CD4-positive, alpha-beta memory T cell (primary cell): ENCODE data around the gene ITGBL1. TPM values are rescaled to one million over a fixed set of nuclear protein-coding genes. Genes with fewer than 3 reads are reported as not detected.

ENCODE experiments used
- CTCF ChIA-PET: fragments of 350-600 bp; sonication (Branson Sonifier 250); formaldehyde crosslinking; loops from one replicate; lab custom pipeline; 2021; ENCODE audit warnings: inconsistent platforms; ENCODE audit not compliant: partially characterized antibody; lab: Charles Lee
- POLR2A ChIA-PET: fragments of 350-600 bp; sonication (Branson Sonifier 250); formaldehyde crosslinking; loops from one replicate; lab custom pipeline; 2021; ENCODE audit not compliant: partially characterized antibody; lab: Charles Lee
- DNase-seq, 5 donors: peaks; one replicate each; pipeline versions ENCODE4 v3.0.0 to v3.0.0-alpha.2; 2020 to 2022; ENCODE audit warnings: mixed read lengths in 1 of 5
- H3K27ac ChIP-seq: one replicate; pipeline ENCODE4 v1.7.0; 2013; ENCODE audit warnings: low read depth, low read length
- H3K27me3 ChIP-seq: 2 replicates; pipeline ENCODE4 v1.7.0; 2013; ENCODE audit warnings: mild to moderate bottlenecking, low read length, moderate library complexity; ENCODE audit not compliant: insufficient read depth
- H3K36me3 ChIP-seq: 2 replicates; pipeline ENCODE4 v1.7.0; 2013; ENCODE audit warnings: mild to moderate bottlenecking, low read length, moderate library complexity; ENCODE audit not compliant: insufficient read depth
- H3K4me1 ChIP-seq: 2 replicates; pipeline ENCODE4 v1.7.0; 2013; ENCODE audit warnings: mild to moderate bottlenecking, low read length, moderate library complexity; ENCODE audit not compliant: insufficient read depth
- H3K4me3 ChIP-seq, 2 donors: one replicate each; pipeline ENCODE4 v1.7.0; 2013; ENCODE audit warnings: low read length in 2 of 2, mild to moderate bottlenecking in 1 of 2
- H3K9me3 ChIP-seq, 2 donors: one replicate each; pipeline ENCODE4 v1.7.0; 2013; ENCODE audit warnings: low read length in 2 of 2, control low read depth in 1 of 2; ENCODE audit not compliant: control insufficient read depth in 1 of 2
- H3K27ac Mint-ChIP-seq, 7 donors: one replicate each; pipeline ENCODE4 v1.8.0; 2020 to 2021; ENCODE audit warnings: mixed read lengths in 7 of 7, mild to moderate bottlenecking in 6 of 7, inconsistent platforms in 3 of 7, moderate library complexity in 3 of 7
- H3K27me3 Mint-ChIP-seq, 2 donors: one replicate each; pipeline ENCODE4 v1.8.0; 2020 to 2021; ENCODE audit warnings: mixed read lengths in 2 of 2
- H3K36me3 Mint-ChIP-seq, 2 donors: one replicate each; pipeline ENCODE4 v1.8.0; 2020 to 2021; ENCODE audit warnings: mixed read lengths in 2 of 2, inconsistent platforms in 1 of 2, mild to moderate bottlenecking in 1 of 2
- H3K4me1 Mint-ChIP-seq, 4 donors: one replicate each; pipeline ENCODE4 v1.8.0; 2020 to 2021; ENCODE audit warnings: mixed read lengths in 4 of 4, mild to moderate bottlenecking in 1 of 4
- H3K4me3 Mint-ChIP-seq, 8 donors: one replicate each; pipeline ENCODE4 v1.8.0; 2020 to 2021; ENCODE audit warnings: mixed read lengths in 8 of 8, mild to moderate bottlenecking in 7 of 8, moderate library complexity in 6 of 8, inconsistent platforms in 3 of 8
- H3K9me3 Mint-ChIP-seq, 8 donors: one replicate each; pipeline ENCODE4 v1.8.0; 2020 to 2021; ENCODE audit warnings: mixed read lengths in 8 of 8, mild to moderate bottlenecking in 5 of 8, inconsistent platforms in 3 of 8, moderate library complexity in 1 of 8
- intact Hi-C: fragments of 100-400 bp; cut with micrococcal nuclease; formaldehyde crosslinking; loops from one replicate; pipeline ENCODE4 v1.15.1; 2023
- polyA plus RNA-seq, 2 donors: library from polyadenylated mRNA; unstranded; fragments of 300-500 nt; fragmentation: Illumina TruSeq; gene quantifications; one replicate each; pipeline ENCODE4 v1.2.3, GENCODE V29; 2021
- total RNA-seq, 2 experiments: library from RNA; stranded (reverse); gene quantifications; one replicate each; pipeline ENCODE4 v1.2.3, GENCODE V29; 2021

The ITGBL1 gene
- total RNA-seq, result not detected
- polyA plus RNA-seq, result not detected

GRCh38 chr13:101452519-101453485, at the start of gene ITGBL1:
Gene ITGBL1, plus strand, starts transcription at chr13:101452675. Its CDS starts 159 bp downstream, at chr13:101452834.
- Mint-ChIP-seq H3K9me3 (peaks cover 0 to 2% (median 0%) of the 10 kb centered on the region in 8 donors), H3K27ac (peak within 1 kb of the TSS in 1 of 7 donors; percentile 82), H3K4me1 (peaks cover 3 to 14% (median 4%) of the 10 kb centered on the region in 4 donors), H3K36me3 (no peaks in the 10 kb centered on the region), H3K4me3 (peak within 1 kb of the TSS; percentile 12 to 69 (median 60)), H3K27me3 (peaks cover 19 to 30% of the 10 kb centered on the region in 2 donors)
- no peak within 1 kb of the TSS for H3K27ac ChIP-seq
- DNase-seq, result no peak
- no peaks in the 10 kb centered on the region for H3K36me3 ChIP-seq
- H3K4me1 ChIP-seq, result no peaks in the 10 kb centered on the region
- CTCF ChIA-PET, result no interaction called here
- H3K27me3 ChIP-seq, result no peaks in the 10 kb centered on the region
- POLR2A ChIA-PET, result no interaction called here
- intact Hi-C loops, result no loop called here
- H3K4me3 ChIP-seq, result no peak within 1 kb of the TSS
- H3K9me3 ChIP-seq, result no peaks in the 10 kb centered on the region

GRCh38 chr13:101406791-101407190, 45.7 kb upstream of the ITGBL1 start:
- no peak overlapping the region for H3K4me3 ChIP-seq
- H3K4me1 ChIP-seq, result no peaks in the 10 kb centered on the region
- intact Hi-C loops, result no loop called here
- H3K36me3 ChIP-seq, result no peaks in the 10 kb centered on the region
- H3K4me3 Mint-ChIP-seq, result no peak overlapping the region
- H3K27me3 ChIP-seq, result no peaks in the 10 kb centered on the region
- H3K4me1 Mint-ChIP-seq, result no peaks in the 10 kb centered on the region
- no peak overlapping the region for H3K27ac ChIP-seq
- H3K9me3 ChIP-seq, result no peaks in the 10 kb centered on the region
- H3K27ac Mint-ChIP-seq, result no peak overlapping the region
- no peak for DNase-seq
- ChIA-PET POLR2A (no interaction called here), CTCF (no interaction called here)
- H3K27me3 Mint-ChIP-seq, result peaks cover 7 to 9% of the 10 kb centered on the region in 2 donors
- H3K9me3 Mint-ChIP-seq, result peaks cover 0 to 3% (median 0%) of the 10 kb centered on the region in 8 donors
- no peaks in the 10 kb centered on the region for H3K36me3 Mint-ChIP-seq

- H3K27ac ChIP-seq, result no peak overlapping the region
- H3K27me3 ChIP-seq, result no peaks in the 10 kb centered on the region
- ChIA-PET CTCF (no interaction called here), POLR2A (no interaction called here)
- Mint-ChIP-seq H3K9me3 (peaks cover 0 to 3% (median 0%) of the 10 kb centered on the region in 8 donors), H3K27me3 (peaks cover 7 to 15% of the 10 kb centered on the region in 2 donors), H3K4me3 (no peak overlapping the region), H3K4me1 (no peaks in the 10 kb centered on the region), H3K27ac (no peak overlapping the region), H3K36me3 (no peaks in the 10 kb centered on the region)
- DNase-seq, result peak in 1 of 5 donors; percentile 28
- no peaks in the 10 kb centered on the region for H3K36me3 ChIP-seq
- no peak overlapping the region for H3K4me3 ChIP-seq
- no peaks in the 10 kb centered on the region for H3K9me3 ChIP-seq
- no peaks in the 10 kb centered on the region for H3K4me1 ChIP-seq
- intact Hi-C loops, result no loop called here
Observed at GRCh38 chr13:101408154-101408553, 44.3 kb upstream of the ITGBL1 start.

- Histone ChIP-seq H3K27ac (no peak overlapping the region), H3K36me3 (no peaks in the 10 kb centered on the region), H3K4me1 (no peaks in the 10 kb centered on the region), H3K4me3 (no peak overlapping the region), H3K9me3 (no peaks in the 10 kb centered on the region), H3K27me3 (no peaks in the 10 kb centered on the region)
- peaks cover 8 to 16% of the 10 kb centered on the region in 2 donors for H3K27me3 Mint-ChIP-seq
- CTCF ChIA-PET, result no interaction called here
- H3K4me3 Mint-ChIP-seq, result no peak overlapping the region
- H3K9me3 Mint-ChIP-seq, result peaks cover 0 to 3% (median 0%) of the 10 kb centered on the region in 8 donors
- intact Hi-C loops, result no loop called here
- no peaks in the 10 kb centered on the region for H3K4me1 Mint-ChIP-seq
- no peaks in the 10 kb centered on the region for H3K36me3 Mint-ChIP-seq
- POLR2A ChIA-PET, result no interaction called here
- no peak for DNase-seq
- no peak overlapping the region for H3K27ac Mint-ChIP-seq
Observed at GRCh38 chr13:101408992-101409656, 43.4 kb upstream of the ITGBL1 start.

- H3K36me3 Mint-ChIP-seq, result no peaks in the 10 kb centered on the region
- intact Hi-C loops, result no loop called here
Observed at GRCh38 chr13:101412076-101412475, 40.4 kb upstream of the ITGBL1 start.

GRCh38 chr13:101415358-101416174, 36.9 kb upstream of the ITGBL1 start:
- Mint-ChIP-seq H3K36me3 (no peaks in the 10 kb centered on the region), H3K4me1 (peaks cover 0 to 8% (median 1%) of the 10 kb centered on the region in 4 donors), H3K9me3 (peaks cover 0 to 5% (median 0%) of the 10 kb centered on the region in 8 donors), H3K4me3 (peak overlapping the region in 3 of 8 donors; percentile 35 to 62 (median 50)), H3K27ac (no peak overlapping the region), H3K27me3 (peaks cover 28 to 32% of the 10 kb centered on the region in 2 donors)
- ChIA-PET POLR2A (no interaction called here), CTCF (no interaction called here)
- no peaks in the 10 kb centered on the region for H3K9me3 ChIP-seq
- H3K27ac ChIP-seq, result no peak overlapping the region
- H3K27me3 ChIP-seq, result peaks cover 7% of the 10 kb centered on the region
- intact Hi-C loops, result no loop called here
- DNase-seq, result no peak
- H3K4me3 ChIP-seq, result no peak overlapping the region
- H3K36me3 ChIP-seq, result no peaks in the 10 kb centered on the region
- no peaks in the 10 kb centered on the region for H3K4me1 ChIP-seq

More at GRCh38 chr13:101412076-101412475, 40.4 kb upstream of the ITGBL1 start:
- H3K27ac Mint-ChIP-seq, result no peak overlapping the region
- no peak for DNase-seq
- H3K4me1 ChIP-seq, result no peaks in the 10 kb centered on the region
- H3K27me3 Mint-ChIP-seq, result peaks cover 19 to 27% of the 10 kb centered on the region in 2 donors
- no peak overlapping the region for H3K4me3 Mint-ChIP-seq
- ChIA-PET POLR2A (no interaction called here), CTCF (no interaction called here)
- no peaks in the 10 kb centered on the region for H3K36me3 ChIP-seq
- peaks cover 0 to 7% (median 1%) of the 10 kb centered on the region in 4 donors for H3K4me1 Mint-ChIP-seq
- no peaks in the 10 kb centered on the region for H3K9me3 ChIP-seq
- no peak overlapping the region for H3K4me3 ChIP-seq
- H3K27ac ChIP-seq, result no peak overlapping the region
- H3K27me3 ChIP-seq, result peaks cover 5% of the 10 kb centered on the region
- H3K9me3 Mint-ChIP-seq, result peaks cover 0 to 2% (median 0%) of the 10 kb centered on the region in 8 donors
